Omental fat pad (tissue), 4 donors: Measurements from ENCODE around the gene STIMATE. TPM values are rescaled to one million over a fixed set of nuclear protein-coding genes. Genes with fewer than 3 reads are reported as not detected.
A peak's percentile ranks its signal among the peaks of the same experiment; 100 is the strongest.

ENCODE experiments used
- ATAC-seq: fragments of 150-250 bp; one replicate; pipeline ENCODE4 v1.9.1; 2016; ENCODE audit warnings: mild to moderate bottlenecking, moderate library complexity; ENCODE audit not compliant: low FRiP score
- DNase-seq: peaks from one replicate; pipeline ENCODE4 v3.0.0-alpha.2; 2019; ENCODE audit warnings: low spot score
- total RNA-seq, 4 donors: library from RNA; depleted of rRNA; stranded (reverse); fragments of >200 nt; gene quantifications; one replicate each; pipeline ENCODE4 v1.1.0, GENCODE V29; 2016
- TF ChIP-seq, protein P1 (sequence below), 3 donors: fragments of 450-650 bp; IDR thresholded peaks; one replicate each; pipeline ENCODE4 v1.5.1; 2016 to 2017; ENCODE audit warnings: antibody characterized with exemption in 3 of 3, mild to moderate bottlenecking in 3 of 3, moderate library complexity in 2 of 3

The STIMATE gene
- total RNA-seq, 4 donors from 2014 or later = 15.1 to 34.7 (median 18.8) TPM

GRCh38 chr3:52809149-52809548 is 88.2 kb downstream of the STIMATE start:
- TF ChIP-seq, protein P1, sequence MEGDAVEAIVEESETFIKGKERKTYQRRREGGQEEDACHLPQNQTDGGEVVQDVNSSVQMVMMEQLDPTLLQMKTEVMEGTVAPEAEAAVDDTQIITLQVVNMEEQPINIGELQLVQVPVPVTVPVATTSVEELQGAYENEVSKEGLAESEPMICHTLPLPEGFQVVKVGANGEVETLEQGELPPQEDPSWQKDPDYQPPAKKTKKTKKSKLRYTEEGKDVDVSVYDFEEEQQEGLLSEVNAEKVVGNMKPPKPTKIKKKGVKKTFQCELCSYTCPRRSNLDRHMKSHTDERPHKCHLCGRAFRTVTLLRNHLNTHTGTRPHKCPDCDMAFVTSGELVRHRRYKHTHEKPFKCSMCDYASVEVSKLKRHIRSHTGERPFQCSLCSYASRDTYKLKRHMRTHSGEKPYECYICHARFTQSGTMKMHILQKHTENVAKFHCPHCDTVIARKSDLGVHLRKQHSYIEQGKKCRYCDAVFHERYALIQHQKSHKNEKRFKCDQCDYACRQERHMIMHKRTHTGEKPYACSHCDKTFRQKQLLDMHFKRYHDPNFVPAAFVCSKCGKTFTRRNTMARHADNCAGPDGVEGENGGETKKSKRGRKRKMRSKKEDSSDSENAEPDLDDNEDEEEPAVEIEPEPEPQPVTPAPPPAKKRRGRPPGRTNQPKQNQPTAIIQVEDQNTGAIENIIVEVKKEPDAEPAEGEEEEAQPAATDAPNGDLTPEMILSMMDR (IDR thresholded peaks at IDR 0.05) = no peak
- ATAC-seq (no peak), DNase-seq (no peak)

- TF ChIP-seq, protein P1 (IDR thresholded peaks at IDR 0.05) = no peak
- ATAC-seq (no peak), DNase-seq (no peak)
These were observed 91.9 kb downstream of the STIMATE start for GRCh38 chr3:52805270-52806039.

GRCh38 chr3:52801839-52802238 is 95.5 kb downstream of the STIMATE start:
- TF ChIP-seq, protein P1 (IDR thresholded peaks at IDR 0.05) = no peak
- ATAC-seq (no peak), DNase-seq (no peak)

DNA sequence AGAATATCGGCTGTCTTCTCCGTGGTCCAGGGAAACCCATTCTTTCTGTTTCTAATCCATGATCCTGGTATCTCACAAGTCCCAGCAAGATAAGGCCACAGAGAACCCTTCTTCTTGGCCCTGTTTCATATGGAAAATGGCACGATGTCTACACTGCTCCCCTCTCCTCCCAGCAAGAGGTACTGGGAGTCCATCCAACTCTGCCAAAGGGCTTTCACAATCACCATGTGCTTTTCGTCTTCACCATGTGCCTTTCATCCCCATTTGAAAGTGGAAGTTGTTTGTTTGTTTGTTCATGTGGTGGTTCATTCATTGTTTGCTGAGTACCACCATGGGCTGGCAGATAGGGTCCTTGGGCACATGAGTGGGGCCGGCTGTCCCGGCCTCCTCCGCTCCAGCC is 97.3 kb downstream of the STIMATE start:
- ATAC-seq (no peak), DNase-seq (no peak)
- TF ChIP-seq, protein P1 (IDR thresholded peaks at IDR 0.05) = no peak

- DNase-seq (no peak), ATAC-seq (peak; percentile 51)
- TF ChIP-seq, protein P1 (IDR thresholded peaks at IDR 0.05) = no peak
These were observed 98.3 kb downstream of the STIMATE start for GRCh38 chr3:52798978-52799476.

DNA sequence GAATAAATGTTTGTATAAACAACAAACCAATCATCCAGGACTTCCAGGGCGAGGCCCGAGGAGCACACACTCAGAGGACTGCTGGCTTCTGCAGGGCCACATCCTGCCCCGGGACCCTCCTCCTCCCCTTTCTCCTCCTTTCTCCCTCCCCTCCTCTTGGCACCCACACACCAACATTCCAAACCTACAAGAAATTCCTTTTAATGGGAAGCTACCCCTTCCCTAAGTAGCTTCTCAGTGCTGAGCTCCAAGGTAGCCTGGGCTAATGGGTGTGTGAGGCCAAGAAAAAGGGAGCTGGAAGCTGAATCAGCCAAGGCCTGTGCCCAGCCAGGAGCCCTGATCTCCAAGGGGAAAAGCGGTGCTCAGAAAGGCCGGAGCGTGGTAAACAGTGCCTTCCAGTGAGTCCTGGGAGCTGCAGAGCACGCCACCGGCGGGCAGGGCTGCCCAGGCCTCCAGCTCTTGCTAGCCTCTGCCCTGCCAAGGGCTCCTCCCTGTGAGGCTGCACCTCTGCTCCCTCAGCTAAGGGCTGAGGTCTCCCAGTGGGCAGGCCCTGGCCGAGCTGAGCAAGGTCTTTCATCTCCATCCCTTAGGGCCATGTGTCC is 98.9 kb downstream of the STIMATE start:
- ATAC-seq (no peak), DNase-seq (no peak)
- TF ChIP-seq, protein P1 (IDR thresholded peaks at IDR 0.05) = no peak
